ENCODE data around the gene SYNE2. TPM values are rescaled to one million over a fixed set of nuclear protein-coding genes. Genes with fewer than 3 reads are reported as not detected.
A peak's percentile ranks its signal among the peaks of the same experiment; 100 is the strongest.

The SYNE2 gene
- total and polyA plus RNA-seq, 5 donors from 2014 or later = 25.6 to 348 (median 32.3) TPM

- no peaks in the 10 kb centered on the region for H3K9me3 Mint-ChIP-seq
- peak overlapping the region in 2 of 3 donors; percentile 55 to 58 for H3K27ac Mint-ChIP-seq
- DNase-seq (no peak), ATAC-seq (ENCODE audit: low read depth in 2 of 2) (no peak)
- peaks cover 42% of the 10 kb centered on the region for H3K36me3 Mint-ChIP-seq
- Histone ChIP-seq H3K4me1 (ENCODE audit: control insufficient read depth, insufficient read depth, low read length, poor library complexity, severe bottlenecking) (peaks cover 23% of the 10 kb centered on the region), H3K9me3 (ENCODE audit: control insufficient read depth in 2 of 2, low read length in 2 of 2) (no peaks in the 10 kb centered on the region), H3K36me3 (ENCODE audit: control insufficient read depth, insufficient read depth, low read length) (peaks cover 67% of the 10 kb centered on the region), H3K27ac (ENCODE audit: insufficient read depth, low read length, poor library complexity, severe bottlenecking) (no peak overlapping the region), H3K27me3 (ENCODE audit: control insufficient read depth, insufficient read depth, low read length) (no peaks in the 10 kb centered on the region), H3K4me3 (ENCODE audit: low read depth, low read length) (no peak overlapping the region)
- no peaks in the 10 kb centered on the region for H3K27me3 Mint-ChIP-seq
- H3K4me3 Mint-ChIP-seq = no peak overlapping the region
- H3K4me1 Mint-ChIP-seq = peaks cover 26 to 42% (median 28%) of the 10 kb centered on the region in 4 donors
Measured at GRCh38 chr14:64191756-64192155, 339.0 kb downstream of the SYNE2 start.

- DNase-seq (no peak), ATAC-seq (ENCODE audit: low read depth in 2 of 2) (no peak)
- Histone ChIP-seq H3K9me3 (ENCODE audit: control insufficient read depth in 2 of 2, low read length in 2 of 2) (no peaks in the 10 kb centered on the region), H3K36me3 (ENCODE audit: control insufficient read depth, insufficient read depth, low read length) (peaks cover 61% of the 10 kb centered on the region), H3K4me1 (ENCODE audit: control insufficient read depth, insufficient read depth, low read length, poor library complexity, severe bottlenecking) (peaks cover 24% of the 10 kb centered on the region), H3K4me3 (ENCODE audit: low read depth, low read length) (no peak overlapping the region), H3K27ac (ENCODE audit: insufficient read depth, low read length, poor library complexity, severe bottlenecking) (no peak overlapping the region), H3K27me3 (ENCODE audit: control insufficient read depth, insufficient read depth, low read length) (no peaks in the 10 kb centered on the region)
- no peaks in the 10 kb centered on the region for H3K9me3 Mint-ChIP-seq
- H3K36me3 Mint-ChIP-seq = peaks cover 30% of the 10 kb centered on the region
- H3K27ac Mint-ChIP-seq = peak overlapping the region; percentile 89 to 94 (median 94)
- no peaks in the 10 kb centered on the region for H3K27me3 Mint-ChIP-seq
- H3K4me1 Mint-ChIP-seq = peaks cover 19 to 55% (median 42%) of the 10 kb centered on the region in 4 donors
- peak overlapping the region in 1 of 4 donors; percentile 66 for H3K4me3 Mint-ChIP-seq
Measured at GRCh38 chr14:64193821-64194220, 341.0 kb downstream of the SYNE2 start.

GRCh38 chr14:64194404-64194803 is 341.6 kb downstream of the SYNE2 start:
- Mint-ChIP-seq H3K36me3 (peaks cover 33% of the 10 kb centered on the region), H3K27me3 (no peaks in the 10 kb centered on the region), H3K4me3 (peak overlapping the region in 2 of 4 donors; percentile 40 to 66), H3K9me3 (no peaks in the 10 kb centered on the region), H3K27ac (peak overlapping the region; percentile 89 to 94 (median 94)), H3K4me1 (peaks cover 19 to 58% (median 46%) of the 10 kb centered on the region in 4 donors)
- no peak for DNase-seq
- Histone ChIP-seq H3K27me3 (ENCODE audit: control insufficient read depth, insufficient read depth, low read length) (no peaks in the 10 kb centered on the region), H3K27ac (ENCODE audit: insufficient read depth, low read length, poor library complexity, severe bottlenecking) (peak overlapping the region; percentile 68), H3K9me3 (ENCODE audit: control insufficient read depth in 2 of 2, low read length in 2 of 2) (no peaks in the 10 kb centered on the region), H3K4me3 (ENCODE audit: low read depth, low read length) (peak overlapping the region; percentile 38), H3K36me3 (ENCODE audit: control insufficient read depth, insufficient read depth, low read length) (peaks cover 58% of the 10 kb centered on the region), H3K4me1 (ENCODE audit: control insufficient read depth, insufficient read depth, low read length, poor library complexity, severe bottlenecking) (peaks cover 24% of the 10 kb centered on the region)
- no peak for ATAC-seq (ENCODE audit: low read depth in 2 of 2)

- Histone ChIP-seq H3K4me3 (ENCODE audit: low read depth, low read length) (peak overlapping the region; percentile 38), H3K9me3 (ENCODE audit: control insufficient read depth in 2 of 2, low read length in 2 of 2) (no peaks in the 10 kb centered on the region), H3K4me1 (ENCODE audit: control insufficient read depth, insufficient read depth, low read length, poor library complexity, severe bottlenecking) (peaks cover 24% of the 10 kb centered on the region), H3K36me3 (ENCODE audit: control insufficient read depth, insufficient read depth, low read length) (peaks cover 52% of the 10 kb centered on the region), H3K27me3 (ENCODE audit: control insufficient read depth, insufficient read depth, low read length) (no peaks in the 10 kb centered on the region), H3K27ac (ENCODE audit: insufficient read depth, low read length, poor library complexity, severe bottlenecking) (peak overlapping the region; percentile 68)
- ATAC-seq (ENCODE audit: low read depth in 2 of 2) (peak; percentile 53), DNase-seq (peak in 2 of 3 donors; percentile 8 to 44)
- Mint-ChIP-seq H3K27me3 (no peaks in the 10 kb centered on the region), H3K9me3 (no peaks in the 10 kb centered on the region), H3K4me1 (peaks cover 19 to 58% (median 45%) of the 10 kb centered on the region in 4 donors), H3K27ac (peak overlapping the region; percentile 89 to 94 (median 94)), H3K36me3 (peaks cover 25% of the 10 kb centered on the region), H3K4me3 (peak overlapping the region; percentile 19 to 52 (median 35))
Measured at GRCh38 chr14:64195199-64195598, 342.4 kb downstream of the SYNE2 start.

GRCh38 chr14:64196056-64196455 is 343.3 kb downstream of the SYNE2 start:
- Mint-ChIP-seq H3K36me3 (peaks cover 18% of the 10 kb centered on the region), H3K27me3 (no peaks in the 10 kb centered on the region), H3K9me3 (no peaks in the 10 kb centered on the region)

GRCh38 chr14:64196814-64197411 is 344.1 kb downstream of the SYNE2 start:
- no peak for DNase-seq
- Histone ChIP-seq H3K9me3 (ENCODE audit: control insufficient read depth in 2 of 2, low read length in 2 of 2) (no peaks in the 10 kb centered on the region), H3K27ac (ENCODE audit: insufficient read depth, low read length, poor library complexity, severe bottlenecking) (no peak overlapping the region), H3K4me1 (ENCODE audit: control insufficient read depth, insufficient read depth, low read length, poor library complexity, severe bottlenecking) (peaks cover 24% of the 10 kb centered on the region), H3K36me3 (ENCODE audit: control insufficient read depth, insufficient read depth, low read length) (peaks cover 47% of the 10 kb centered on the region), H3K4me3 (ENCODE audit: low read depth, low read length) (peak overlapping the region; percentile 10), H3K27me3 (ENCODE audit: control insufficient read depth, insufficient read depth, low read length) (no peaks in the 10 kb centered on the region)
- Mint-ChIP-seq H3K9me3 (no peaks in the 10 kb centered on the region), H3K36me3 (peaks cover 14% of the 10 kb centered on the region), H3K4me1 (peaks cover 15 to 58% (median 46%) of the 10 kb centered on the region in 4 donors), H3K4me3 (peak overlapping the region in 2 of 4 donors; percentile 74 to 81), H3K27me3 (no peaks in the 10 kb centered on the region), H3K27ac (peak overlapping the region; percentile 69 to 94 (median 89))
- peak in 1 of 2 donors; percentile 26 for ATAC-seq (ENCODE audit: low read depth in 2 of 2)

More at GRCh38 chr14:64196056-64196455, 343.3 kb downstream of the SYNE2 start:
- Histone ChIP-seq H3K4me3 (ENCODE audit: low read depth, low read length) (peak overlapping the region; percentile 38), H3K27ac (ENCODE audit: insufficient read depth, low read length, poor library complexity, severe bottlenecking) (peak overlapping the region; percentile 68), H3K27me3 (ENCODE audit: control insufficient read depth, insufficient read depth, low read length) (no peaks in the 10 kb centered on the region), H3K9me3 (ENCODE audit: control insufficient read depth in 2 of 2, low read length in 2 of 2) (no peaks in the 10 kb centered on the region), H3K36me3 (ENCODE audit: control insufficient read depth, insufficient read depth, low read length) (peaks cover 53% of the 10 kb centered on the region), H3K4me1 (ENCODE audit: control insufficient read depth, insufficient read depth, low read length, poor library complexity, severe bottlenecking) (peaks cover 24% of the 10 kb centered on the region)
- Mint-ChIP-seq H3K4me3 (no peak overlapping the region), H3K4me1 (peaks cover 15 to 58% (median 45%) of the 10 kb centered on the region in 4 donors), H3K27ac (peak overlapping the region; percentile 89 to 94 (median 94))
- no peak for ATAC-seq (ENCODE audit: low read depth in 2 of 2)
- DNase-seq = no peak

GRCh38 chr14:64197996-64198395 is 345.2 kb downstream of the SYNE2 start:
- Mint-ChIP-seq H3K4me1 (peaks cover 15 to 59% (median 46%) of the 10 kb centered on the region in 4 donors), H3K9me3 (no peaks in the 10 kb centered on the region), H3K36me3 (peaks cover 18% of the 10 kb centered on the region), H3K27me3 (no peaks in the 10 kb centered on the region), H3K4me3 (peak overlapping the region in 1 of 4 donors; percentile 51), H3K27ac (peak overlapping the region; percentile 55 to 89 (median 69))
- peaks cover 24% of the 10 kb centered on the region for H3K4me1 ChIP-seq (ENCODE audit: control insufficient read depth, insufficient read depth, low read length, poor library complexity, severe bottlenecking)
- DNase-seq = no peak
- no peaks in the 10 kb centered on the region for H3K9me3 ChIP-seq (ENCODE audit: control insufficient read depth in 2 of 2, low read length in 2 of 2)
- ATAC-seq (ENCODE audit: low read depth in 2 of 2) = no peak
- H3K27ac ChIP-seq (ENCODE audit: insufficient read depth, low read length, poor library complexity, severe bottlenecking) = no peak overlapping the region
- H3K36me3 ChIP-seq (ENCODE audit: control insufficient read depth, insufficient read depth, low read length) = peaks cover 48% of the 10 kb centered on the region
- H3K4me3 ChIP-seq (ENCODE audit: low read depth, low read length) = no peak overlapping the region
- no peaks in the 10 kb centered on the region for H3K27me3 ChIP-seq (ENCODE audit: control insufficient read depth, insufficient read depth, low read length)

- H3K27me3 Mint-ChIP-seq = no peaks in the 10 kb centered on the region
- ATAC-seq (ENCODE audit: low read depth in 2 of 2) (no peak), DNase-seq (no peak)
- peak overlapping the region; percentile 51 to 89 (median 89) for H3K27ac Mint-ChIP-seq
- peak overlapping the region in 2 of 4 donors; percentile 38 to 70 for H3K4me3 Mint-ChIP-seq
- H3K4me3 ChIP-seq (ENCODE audit: low read depth, low read length) = no peak overlapping the region
- H3K27me3 ChIP-seq (ENCODE audit: control insufficient read depth, insufficient read depth, low read length) = no peaks in the 10 kb centered on the region
- H3K4me1 ChIP-seq (ENCODE audit: control insufficient read depth, insufficient read depth, low read length, poor library complexity, severe bottlenecking) = peaks cover 24% of the 10 kb centered on the region
- H3K36me3 Mint-ChIP-seq = peaks cover 21% of the 10 kb centered on the region
- peaks cover 15 to 59% (median 45%) of the 10 kb centered on the region in 4 donors for H3K4me1 Mint-ChIP-seq
- H3K36me3 ChIP-seq (ENCODE audit: control insufficient read depth, insufficient read depth, low read length) = peaks cover 51% of the 10 kb centered on the region
- H3K9me3 Mint-ChIP-seq = no peaks in the 10 kb centered on the region
- no peaks in the 10 kb centered on the region for H3K9me3 ChIP-seq (ENCODE audit: control insufficient read depth in 2 of 2, low read length in 2 of 2)
- no peak overlapping the region for H3K27ac ChIP-seq (ENCODE audit: insufficient read depth, low read length, poor library complexity, severe bottlenecking)
Measured at GRCh38 chr14:64198486-64198885, 345.7 kb downstream of the SYNE2 start.
